ENCODE results near the gene SORBS2.

GRCh38 chr4:185583813-185584212, 228.2 kb downstream of the SORBS2 start:
- TF ChIP-seq CTCF (IDR thresholded peaks at IDR 0.05) (no peak), POLR2A (IDR thresholded peaks at IDR 0.05) (no peak), POLR2AphosphoS5 (IDR thresholded peaks at IDR 0.05) (no peak)

Data from gastroesophageal sphincter (tissue), 3 donors.